Astrocyte (in vitro differentiated cells and primary cell): ENCODE data around the gene AKAP12. TPM values are rescaled to one million over a fixed set of nuclear protein-coding genes. Genes with fewer than 3 reads are reported as not detected.
"Not testable (repeated sequence)": the region's sequence is repeated elsewhere in the genome, so short reads cannot be mapped to it uniquely, and the experiment has no call there.

Experiments
- DNase-seq: peaks from one replicate; pipeline ENCODE4 v3.0.0-alpha.2; 2010; ENCODE audit warnings: low read depth
- FAIRE-seq: peaks from 2 replicates; lab custom pipeline; 2011; peaks lifted over from hg19 to GRCh38; lab: Jason Lieb, UNC
- H2AFZ ChIP-seq: 2 replicates; pipeline ENCODE4 v1.6.0; 2012; ENCODE audit warnings: low read depth, low read length, inconsistent platforms
- H3K27ac ChIP-seq: 2 replicates; pipeline ENCODE4 v1.5.1; 2011; ENCODE audit warnings: low read depth, low read length, inconsistent platforms
- H3K27me3 ChIP-seq: 2 replicates; pipeline ENCODE4 v1.6.0; 2011; ENCODE audit warnings: low read length, inconsistent platforms; ENCODE audit not compliant: insufficient read depth
- H3K36me3 ChIP-seq: 2 replicates; pipeline ENCODE4 v1.5.1; 2011; ENCODE audit warnings: low read length, inconsistent platforms; ENCODE audit not compliant: insufficient read depth
- H3K4me1 ChIP-seq: 2 replicates; pipeline ENCODE4 v1.5.1; 2011; ENCODE audit warnings: low read length, inconsistent platforms; ENCODE audit not compliant: insufficient read depth
- H3K4me2 ChIP-seq: 2 replicates; pipeline ENCODE4 v1.6.0; 2012; ENCODE audit warnings: low read length, inconsistent platforms
- H3K4me3 ChIP-seq: 2 replicates; pipeline ENCODE4 v1.5.1; 2011; ENCODE audit warnings: low read depth, mild to moderate bottlenecking, low read length, inconsistent platforms; ENCODE audit not compliant: insufficient read depth
- H3K79me2 ChIP-seq: 2 replicates; pipeline ENCODE4 v1.6.0; 2012; ENCODE audit warnings: mild to moderate bottlenecking, low read length, inconsistent platforms; ENCODE audit not compliant: insufficient read depth
- H3K9ac ChIP-seq: 2 replicates; pipeline ENCODE4 v1.6.0; 2012; ENCODE audit warnings: mild to moderate bottlenecking, low read length, inconsistent platforms
- H3K9me3 ChIP-seq: 2 replicates; pipeline ENCODE4 v1.5.1; 2012; ENCODE audit warnings: low read depth, mild to moderate bottlenecking, low read length, inconsistent platforms; ENCODE audit not compliant: insufficient read depth
- H4K20me1 ChIP-seq: 2 replicates; pipeline ENCODE4 v1.6.0; 2012; ENCODE audit warnings: low read length, inconsistent platforms; ENCODE audit not compliant: insufficient read depth
- H3K27ac Mint-ChIP-seq: one replicate; pipeline ENCODE4 v1.8.0; 2021; ENCODE audit warnings: mild to moderate bottlenecking, mixed read lengths; ENCODE audit not compliant: unreplicated experiment
- H3K27me3 Mint-ChIP-seq: one replicate; pipeline ENCODE4 v1.8.0; 2021; ENCODE audit warnings: low read depth, mixed read lengths; ENCODE audit not compliant: unreplicated experiment
- H3K36me3 Mint-ChIP-seq: one replicate; pipeline ENCODE4 v1.8.0; 2021; ENCODE audit warnings: low read depth, mixed read lengths; ENCODE audit not compliant: unreplicated experiment
- H3K4me1 Mint-ChIP-seq: one replicate; pipeline ENCODE4 v1.8.0; 2021; ENCODE audit warnings: low read depth, mixed read lengths; ENCODE audit not compliant: unreplicated experiment
- H3K4me3 Mint-ChIP-seq: one replicate; pipeline ENCODE4 v1.8.0; 2021; ENCODE audit warnings: mild to moderate bottlenecking, moderate library complexity, mixed read lengths; ENCODE audit not compliant: unreplicated experiment
- H3K9me3 Mint-ChIP-seq: one replicate; pipeline ENCODE4 v1.8.0; 2021; ENCODE audit warnings: mild to moderate bottlenecking, mixed read lengths; ENCODE audit not compliant: unreplicated experiment
- EZH2 ChIP-seq: IDR thresholded peaks from 2 replicates; pipeline ENCODE4 v1.6.1; 2012; ENCODE audit warnings: mild to moderate bottlenecking, low read length, inconsistent platforms; ENCODE audit not compliant: insufficient read depth
- total RNA-seq: library from RNA; stranded (reverse); gene quantifications from 2 replicates; pipeline ENCODE4 v1.2.1, GENCODE V29; 2021
- TF ChIP-seq, protein P1 (sequence below): IDR thresholded peaks from 2 replicates; pipeline ENCODE4 v1.5.1; 2011; ENCODE audit warnings: low read depth, mild to moderate bottlenecking, inconsistent platforms, low read length, moderate library complexity; ENCODE audit not compliant: insufficient read depth

AKAP12 gene
- total RNA-seq, 1 donor from 2014 or later = 115 TPM

DNA sequence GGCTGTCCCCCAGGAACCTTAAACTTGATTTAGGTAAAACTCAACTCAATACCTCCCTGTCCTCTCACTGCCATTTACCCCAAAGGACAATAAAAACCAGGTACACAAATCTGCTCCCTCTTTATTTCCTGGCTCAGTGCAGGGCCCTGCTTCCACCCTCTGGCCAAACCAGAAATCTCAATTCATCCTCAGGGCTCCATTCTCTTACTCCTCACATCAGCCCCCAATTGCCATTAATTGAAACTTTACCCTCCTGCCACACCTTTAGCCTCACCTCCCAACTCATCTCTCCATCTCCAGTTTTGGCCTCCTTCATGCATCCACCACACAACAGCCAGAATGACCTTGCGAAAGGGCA is 141.1 kb downstream of the AKAP12 start:
- DNase-seq (no peak), FAIRE-seq (no peak)
- Mint-ChIP-seq H3K36me3 (peaks cover 5% of the 10 kb centered on the region), H3K4me1 (peaks cover 21% of the 10 kb centered on the region), H3K27ac (no peak overlapping the region), H3K9me3 (no peaks in the 10 kb centered on the region), H3K27me3 (no peaks in the 10 kb centered on the region), H3K4me3 (no peak overlapping the region)
- no peaks in the 10 kb centered on the region for H3K36me3 ChIP-seq
- no peak overlapping the region for H3K4me2 ChIP-seq
- H4K20me1 ChIP-seq = peaks cover 18% of the 10 kb centered on the region
- H3K79me2 ChIP-seq = peaks cover 93% of the 10 kb centered on the region
- no peak overlapping the region for H2AFZ ChIP-seq
- H3K9me3 ChIP-seq = no peaks in the 10 kb centered on the region
- H3K4me1 ChIP-seq = no peaks in the 10 kb centered on the region
- no peak overlapping the region for H3K27ac ChIP-seq
- TF ChIP-seq EZH2 = no peak
- TF ChIP-seq, protein P1, sequence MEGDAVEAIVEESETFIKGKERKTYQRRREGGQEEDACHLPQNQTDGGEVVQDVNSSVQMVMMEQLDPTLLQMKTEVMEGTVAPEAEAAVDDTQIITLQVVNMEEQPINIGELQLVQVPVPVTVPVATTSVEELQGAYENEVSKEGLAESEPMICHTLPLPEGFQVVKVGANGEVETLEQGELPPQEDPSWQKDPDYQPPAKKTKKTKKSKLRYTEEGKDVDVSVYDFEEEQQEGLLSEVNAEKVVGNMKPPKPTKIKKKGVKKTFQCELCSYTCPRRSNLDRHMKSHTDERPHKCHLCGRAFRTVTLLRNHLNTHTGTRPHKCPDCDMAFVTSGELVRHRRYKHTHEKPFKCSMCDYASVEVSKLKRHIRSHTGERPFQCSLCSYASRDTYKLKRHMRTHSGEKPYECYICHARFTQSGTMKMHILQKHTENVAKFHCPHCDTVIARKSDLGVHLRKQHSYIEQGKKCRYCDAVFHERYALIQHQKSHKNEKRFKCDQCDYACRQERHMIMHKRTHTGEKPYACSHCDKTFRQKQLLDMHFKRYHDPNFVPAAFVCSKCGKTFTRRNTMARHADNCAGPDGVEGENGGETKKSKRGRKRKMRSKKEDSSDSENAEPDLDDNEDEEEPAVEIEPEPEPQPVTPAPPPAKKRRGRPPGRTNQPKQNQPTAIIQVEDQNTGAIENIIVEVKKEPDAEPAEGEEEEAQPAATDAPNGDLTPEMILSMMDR = no peak
- no peak overlapping the region for H3K9ac ChIP-seq
- no peak overlapping the region for H3K4me3 ChIP-seq
- no peaks in the 10 kb centered on the region for H3K27me3 ChIP-seq

DNA sequence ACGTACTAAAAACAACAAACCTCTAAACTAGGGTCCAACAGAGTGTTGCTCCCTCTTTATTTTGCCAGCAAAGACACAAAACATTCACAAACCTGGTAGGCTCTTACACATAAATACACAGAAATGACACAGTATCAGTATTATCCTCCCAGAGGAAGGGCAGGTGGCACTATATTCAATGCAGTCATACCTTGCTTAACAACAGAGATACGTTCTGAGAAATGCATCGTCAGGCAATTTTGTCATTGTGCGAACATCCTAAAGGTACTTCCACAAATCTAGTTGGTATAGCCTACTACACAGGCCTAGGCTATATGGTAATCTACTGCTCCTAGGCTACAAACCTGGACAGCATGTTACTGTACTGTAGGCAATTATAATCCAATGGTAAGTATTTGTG is 142.0 kb downstream of the AKAP12 start:
- Histone ChIP-seq H3K4me2 (no peak overlapping the region), H3K36me3 (no peaks in the 10 kb centered on the region), H3K27ac (no peak overlapping the region), H3K79me2 (peaks cover 93% of the 10 kb centered on the region), H3K9ac (no peak overlapping the region), H2AFZ (no peak overlapping the region), H3K27me3 (no peaks in the 10 kb centered on the region), H4K20me1 (peaks cover 18% of the 10 kb centered on the region), H3K4me1 (no peaks in the 10 kb centered on the region), H3K4me3 (no peak overlapping the region), H3K9me3 (no peaks in the 10 kb centered on the region)
- TF ChIP-seq EZH2 = no peak
- TF ChIP-seq, protein P1 = no peak
- DNase-seq (no peak), FAIRE-seq (no peak)
- Mint-ChIP-seq H3K36me3 (peaks cover 5% of the 10 kb centered on the region), H3K4me1 (peaks cover 14% of the 10 kb centered on the region), H3K4me3 (no peak overlapping the region), H3K27ac (no peak overlapping the region), H3K9me3 (no peaks in the 10 kb centered on the region), H3K27me3 (no peaks in the 10 kb centered on the region)

DNA sequence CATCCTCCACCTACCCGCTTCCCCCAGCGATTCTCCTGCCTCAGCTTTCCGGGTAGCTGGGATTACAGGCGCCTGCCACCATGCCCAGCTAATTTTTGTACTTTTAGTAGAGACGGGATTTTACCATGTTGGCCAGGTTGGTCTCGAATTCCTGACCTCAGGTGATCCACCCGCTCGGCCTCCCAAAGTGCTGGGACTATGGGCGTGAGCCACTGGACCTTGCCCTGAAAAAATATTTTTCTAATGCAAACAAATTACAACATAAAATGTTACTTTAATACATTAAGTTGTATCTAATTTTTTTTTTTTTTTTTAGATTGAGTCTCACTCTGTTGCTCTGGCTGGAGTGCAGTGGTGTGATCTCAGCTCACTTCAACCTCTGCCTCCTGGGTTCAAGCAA is 142.9 kb downstream of the AKAP12 start:
- not testable (repeated sequence) for H3K36me3 ChIP-seq, H3K36me3 Mint-ChIP-seq, H3K9me3 ChIP-seq, H3K27ac Mint-ChIP-seq, H3K4me1 ChIP-seq, H3K9ac ChIP-seq, H3K4me3 Mint-ChIP-seq, H3K27ac ChIP-seq, H3K27me3 Mint-ChIP-seq, H3K9me3 Mint-ChIP-seq, H2AFZ ChIP-seq, DNase-seq, H3K4me3 ChIP-seq, H3K27me3 ChIP-seq, FAIRE-seq, H3K4me2 ChIP-seq
- Histone ChIP-seq H3K79me2 (peaks cover 93% of the 10 kb centered on the region), H4K20me1 (peaks cover 18% of the 10 kb centered on the region)
- H3K4me1 Mint-ChIP-seq = peaks cover 20% of the 10 kb centered on the region
